CD8-positive, alpha-beta memory T cell (primary cell): ENCODE data around the gene ZC3H12A. TPM values are rescaled to one million over a fixed set of nuclear protein-coding genes. Genes with fewer than 3 reads are reported as not detected.
"Not testable (repeated sequence)": the region's sequence is repeated elsewhere in the genome, so short reads cannot be mapped to it uniquely, and the experiment has no call there.

Experiments
- CTCF ChIA-PET: fragments of 350-600 bp; sonication (Branson Sonifier 250); formaldehyde crosslinking; loops from one replicate; lab custom pipeline; 2021; ENCODE audit warnings: antibody characterized with exemption; lab: Charles Lee
- POLR2A ChIA-PET: fragments of 350-600 bp; sonication (Branson Sonifier 250); formaldehyde crosslinking; loops from one replicate; lab custom pipeline; 2021; ENCODE audit warnings: antibody characterized with exemption; lab: Charles Lee
- DNase-seq, 5 donors: peaks; one replicate each; pipeline versions ENCODE4 v3.0.0 to v3.0.0-alpha.2; 2020 to 2022; ENCODE audit warnings: mixed read lengths in 1 of 5
- H3K27ac ChIP-seq: one replicate; pipeline ENCODE4 v1.7.0; 2013; ENCODE audit warnings: low read depth, mild to moderate bottlenecking, low read length, moderate library complexity
- H3K27me3 ChIP-seq: 2 replicates; pipeline ENCODE4 v1.7.0; 2013; ENCODE audit warnings: low read length, mild to moderate bottlenecking; ENCODE audit not compliant: insufficient read depth, poor library complexity, severe bottlenecking
- H3K36me3 ChIP-seq: 2 replicates; pipeline ENCODE4 v1.7.0; 2013; ENCODE audit warnings: mild to moderate bottlenecking, low read length, moderate library complexity; ENCODE audit not compliant: insufficient read depth
- H3K4me1 ChIP-seq: 2 replicates; pipeline ENCODE4 v1.7.0; 2013; ENCODE audit warnings: mild to moderate bottlenecking, low read length, moderate library complexity; ENCODE audit not compliant: insufficient read depth
- H3K4me3 ChIP-seq: 2 replicates; pipeline ENCODE4 v1.7.0; 2013; ENCODE audit warnings: mild to moderate bottlenecking, low read length
- H3K9me3 ChIP-seq: 2 replicates; pipeline ENCODE4 v1.7.0; 2013; ENCODE audit warnings: mild to moderate bottlenecking, low read length
- H3K27ac Mint-ChIP-seq, 8 donors: one replicate each; pipeline ENCODE4 v1.8.0; 2020 to 2021; ENCODE audit warnings: mixed read lengths in 8 of 8, mild to moderate bottlenecking in 6 of 8, inconsistent platforms in 3 of 8, moderate library complexity in 3 of 8
- H3K27me3 Mint-ChIP-seq, 2 donors: one replicate each; pipeline ENCODE4 v1.8.0; 2020 to 2021; ENCODE audit warnings: mixed read lengths in 2 of 2, mild to moderate bottlenecking in 1 of 2, moderate library complexity in 1 of 2
- H3K36me3 Mint-ChIP-seq, 3 donors: one replicate each; pipeline ENCODE4 v1.8.0; 2020 to 2021; ENCODE audit warnings: mixed read lengths in 3 of 3, inconsistent platforms in 1 of 3, mild to moderate bottlenecking in 1 of 3
- H3K4me1 Mint-ChIP-seq, 3 donors: one replicate each; pipeline ENCODE4 v1.8.0; 2020 to 2021; ENCODE audit warnings: mixed read lengths in 3 of 3, inconsistent platforms in 1 of 3, mild to moderate bottlenecking in 1 of 3
- H3K4me3 Mint-ChIP-seq, 7 donors: one replicate each; pipeline ENCODE4 v1.8.0; 2020 to 2021; ENCODE audit warnings: mixed read lengths in 7 of 7, mild to moderate bottlenecking in 6 of 7, moderate library complexity in 4 of 7, inconsistent platforms in 2 of 7
- H3K9me3 Mint-ChIP-seq, 5 donors: one replicate each; pipeline ENCODE4 v1.8.0; 2020 to 2022; ENCODE audit warnings: mixed read lengths in 5 of 5, mild to moderate bottlenecking in 3 of 5, moderate library complexity in 2 of 5, inconsistent platforms in 1 of 5
- polyA plus RNA-seq: library from polyadenylated mRNA; unstranded; fragments of 300-500 nt; fragmentation: Illumina TruSeq; gene quantifications from one replicate; pipeline ENCODE4 v1.2.3, GENCODE V29; 2021
- total RNA-seq, 2 experiments: library from RNA; stranded (reverse); gene quantifications; one replicate each; pipeline ENCODE4 v1.2.3, GENCODE V29; 2021

The ZC3H12A gene
- total and polyA plus RNA-seq, 3 experiments from 2014 or later = 11.6 to 33.8 (median 32.7) TPM

DNA sequence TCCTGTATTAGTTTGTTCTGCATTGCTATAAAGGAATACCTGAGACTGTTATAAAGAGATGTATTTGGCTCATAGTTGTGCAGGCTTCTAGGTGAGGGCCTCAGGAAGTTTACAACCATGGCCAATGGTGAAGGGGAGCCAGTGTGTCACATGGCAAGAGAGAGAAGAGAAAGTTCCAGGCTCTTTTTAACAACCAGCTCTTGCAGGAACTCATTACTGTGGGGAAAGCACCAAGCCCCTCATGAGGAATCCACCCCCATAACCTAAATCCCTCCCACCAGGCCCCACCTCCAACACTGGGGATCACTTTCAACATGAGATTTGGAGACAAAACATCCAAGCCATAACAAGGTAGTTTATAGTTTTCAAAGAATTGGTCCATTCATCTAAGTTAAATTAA is 45.2 kb downstream of the ZC3H12A start:
- POLR2A ChIA-PET = interaction anchor here (0.6 kb wide), 1 partner anchor 41 kb away, joined by 3 read pairs; no protein-coding TSS in a partner anchor
- CTCF ChIA-PET = interaction anchor here (0.9 to 1.2 kb wide), 2 partner anchors 8 to 64 kb away, joined by 3 read pairs; no protein-coding TSS in a partner anchor
- Mint-ChIP-seq H3K4me1 (peaks cover 30 to 46% (median 42%) of the 10 kb centered on the region in 3 donors), H3K27me3 (no peaks in the 10 kb centered on the region), H3K4me3 (peak overlapping the region; percentile 92 to 98 (median 95)), H3K36me3 (peaks cover 0 to 11% (median 6%) of the 10 kb centered on the region in 3 donors), H3K9me3 (no peaks in the 10 kb centered on the region), H3K27ac (peak overlapping the region; percentile 69 to 95 (median 92))
- Histone ChIP-seq H3K27me3 (no peaks in the 10 kb centered on the region), H3K4me1 (peaks cover 7% of the 10 kb centered on the region), H3K27ac (no peak overlapping the region), H3K36me3 (no peaks in the 10 kb centered on the region), H3K4me3 (peak overlapping the region; percentile 43), H3K9me3 (no peaks in the 10 kb centered on the region)
- peak in 2 of 5 donors; percentile 1 to 27 for DNase-seq

DNA sequence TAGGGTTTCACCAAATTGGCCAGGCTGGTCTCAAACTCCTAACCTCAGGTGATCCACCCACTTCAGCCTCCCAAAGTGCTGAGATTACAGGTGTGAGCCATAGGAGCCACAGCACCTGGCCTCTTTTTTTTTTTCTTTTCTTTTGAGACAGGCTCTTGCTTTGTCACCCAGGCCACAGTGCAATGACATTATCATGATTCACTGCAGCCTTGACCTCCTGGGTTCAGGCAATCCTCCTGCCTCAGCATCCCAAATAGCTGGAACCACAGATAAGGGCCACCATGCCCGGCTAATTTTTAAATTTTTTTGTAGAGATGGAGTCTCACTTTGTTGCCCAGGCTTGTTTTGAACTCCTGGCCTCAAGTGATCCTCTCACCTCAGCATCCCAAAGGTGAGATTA is 55.5 kb downstream of the ZC3H12A start:
- POLR2A ChIA-PET, H3K27me3 Mint-ChIP-seq, H3K27ac Mint-ChIP-seq, DNase-seq, H3K27me3 ChIP-seq, H3K27ac ChIP-seq, H3K36me3 ChIP-seq, CTCF ChIA-PET, H3K9me3 ChIP-seq, H3K4me3 ChIP-seq, H3K4me1 ChIP-seq, H3K4me3 Mint-ChIP-seq, H3K9me3 Mint-ChIP-seq: not testable (repeated sequence)
- peaks cover 0 to 16% (median 6%) of the 10 kb centered on the region in 3 donors for H3K36me3 Mint-ChIP-seq
- H3K4me1 Mint-ChIP-seq = peaks cover 0 to 11% (median 0%) of the 10 kb centered on the region in 3 donors

DNA sequence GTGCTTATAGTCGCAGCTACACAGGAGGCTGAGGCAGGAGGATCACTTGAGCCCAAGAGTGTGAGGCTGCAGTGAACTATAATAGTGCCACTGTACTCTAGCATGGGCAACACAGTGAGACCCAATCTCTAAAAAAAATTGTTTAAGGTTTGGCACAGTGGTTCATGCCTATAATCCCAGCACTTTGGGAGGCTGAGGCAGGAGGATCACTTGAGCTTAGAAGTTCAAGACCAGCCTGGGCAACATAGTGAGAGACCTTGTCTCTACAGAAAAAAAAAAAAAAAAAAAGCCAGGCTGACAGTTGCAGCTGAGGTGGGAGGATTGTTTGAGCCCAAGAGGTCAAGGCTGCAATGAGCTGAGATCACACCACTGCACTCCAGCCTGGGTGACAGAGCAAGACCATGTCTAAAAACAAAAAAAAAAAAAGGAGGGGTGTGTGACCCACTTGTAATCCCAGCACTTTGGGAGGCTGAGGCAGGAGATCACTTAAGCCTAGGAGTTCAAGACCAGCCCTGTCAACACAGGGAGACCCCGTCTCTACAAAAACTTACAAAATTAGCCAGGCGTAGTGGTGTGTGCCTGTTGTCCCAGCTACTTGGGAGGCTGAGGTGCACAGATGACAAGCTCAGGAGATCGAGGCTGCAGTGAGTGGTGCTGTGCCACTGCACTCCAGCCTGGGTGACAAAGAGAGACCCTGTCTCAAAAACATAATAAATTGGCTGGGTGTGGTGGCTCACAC is 58.2 kb downstream of the ZC3H12A start:
- DNase-seq, H3K27ac Mint-ChIP-seq, H3K4me1 ChIP-seq, H3K4me3 ChIP-seq, H3K9me3 ChIP-seq, POLR2A ChIA-PET, H3K4me3 Mint-ChIP-seq, H3K9me3 Mint-ChIP-seq, CTCF ChIA-PET, H3K27me3 Mint-ChIP-seq, H3K27me3 ChIP-seq, H3K27ac ChIP-seq: not testable (repeated sequence)
- Mint-ChIP-seq H3K4me1 (peaks cover 4 to 28% (median 11%) of the 10 kb centered on the region in 3 donors), H3K36me3 (peaks cover 0 to 39% (median 15%) of the 10 kb centered on the region in 3 donors)
- H3K36me3 ChIP-seq = peaks cover 16% of the 10 kb centered on the region

DNA sequence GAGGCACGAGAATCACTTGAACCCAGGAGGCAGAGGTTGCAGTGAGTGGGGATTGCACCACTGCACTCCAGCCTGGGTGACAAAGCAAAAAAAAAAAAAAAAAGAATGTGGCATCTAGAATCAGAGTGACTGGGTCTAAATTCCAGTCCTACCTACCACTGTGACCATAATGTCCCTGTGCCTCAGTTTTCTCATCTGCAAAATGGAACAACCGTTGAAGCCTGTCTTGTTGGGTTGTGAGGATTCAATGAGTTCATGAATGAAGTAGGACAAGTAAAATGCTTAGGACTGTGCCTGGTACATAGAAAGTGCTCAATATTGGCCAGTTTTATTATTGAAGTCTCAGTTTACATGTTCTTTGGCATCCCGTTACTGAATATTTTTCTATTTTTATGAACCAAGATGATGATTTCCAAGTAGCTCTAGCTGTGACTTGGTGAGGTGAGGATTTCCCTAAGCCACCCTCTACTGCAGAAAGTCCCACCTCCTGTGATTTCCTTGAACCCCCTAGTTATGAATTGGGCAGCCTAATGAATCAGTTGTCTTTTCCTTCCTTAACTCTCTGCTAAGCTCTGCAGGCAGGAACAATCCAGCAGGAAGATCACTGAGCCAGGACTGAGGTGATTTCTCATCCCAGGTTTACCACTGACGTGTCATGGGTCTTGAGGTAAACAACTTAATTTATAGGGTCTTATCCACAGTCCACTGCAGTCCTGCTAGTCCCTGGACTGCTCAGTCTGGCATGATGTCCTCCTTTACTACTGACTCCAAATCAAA is 59.1 kb downstream of the ZC3H12A start:
- no peaks in the 10 kb centered on the region for H3K9me3 Mint-ChIP-seq
- no peaks in the 10 kb centered on the region for H3K27me3 Mint-ChIP-seq

More for the DNA sequence above, 59.1 kb downstream of the ZC3H12A start:
- peaks cover 20% of the 10 kb centered on the region for H3K36me3 ChIP-seq
- H3K4me3 Mint-ChIP-seq = no peak overlapping the region
- no peak overlapping the region for H3K27ac ChIP-seq
- POLR2A ChIA-PET = no interaction called here
- peak overlapping the region in 4 of 8 donors; percentile 17 to 82 (median 45) for H3K27ac Mint-ChIP-seq
- H3K9me3 ChIP-seq = no peaks in the 10 kb centered on the region
- CTCF ChIA-PET = no interaction called here
- H3K27me3 ChIP-seq = no peaks in the 10 kb centered on the region
- peaks cover 4 to 31% (median 15%) of the 10 kb centered on the region in 3 donors for H3K4me1 Mint-ChIP-seq
- peaks cover 0 to 48% (median 19%) of the 10 kb centered on the region in 3 donors for H3K36me3 Mint-ChIP-seq
- no peaks in the 10 kb centered on the region for H3K4me1 ChIP-seq
- H3K4me3 ChIP-seq = no peak overlapping the region
- DNase-seq = no peak

Other genes with a start within 250 kb of the ZC3H12A start
- gene MEAF6, start 40.2 kb downstream of the ZC3H12A start, total RNA-seq = 100 to 1,000 TPM; 102 to 113 TPM
- 163 TPM for gene MEAF6, start 40.2 kb downstream of the ZC3H12A start, polyA plus RNA-seq
- 10 to 100 TPM; 23.4 to 25.8 TPM for gene SNIP1, start 79.7 kb downstream of the ZC3H12A start, total RNA-seq
- 6.3 TPM for gene SNIP1, start 79.7 kb downstream of the ZC3H12A start, polyA plus RNA-seq
- gene DNALI1, start 82.4 kb downstream of the ZC3H12A start, total RNA-seq = not detected
- gene DNALI1, start 82.4 kb downstream of the ZC3H12A start, polyA plus RNA-seq = 0.09 TPM
- 10 to 100 TPM; 83.4 to 85.3 TPM for gene GNL2, start 121.4 kb downstream of the ZC3H12A start, total RNA-seq
- gene GNL2, start 121.4 kb downstream of the ZC3H12A start, polyA plus RNA-seq = 53.4 TPM
- not detected for gene RSPO1, start 160.3 kb downstream of the ZC3H12A start, total RNA-seq
- gene RSPO1, start 160.3 kb downstream of the ZC3H12A start, polyA plus RNA-seq = not detected
- 10 to 100 TPM; 37.4 to 39.6 TPM for gene CDCA8, start 217.9 kb downstream of the ZC3H12A start, total RNA-seq
- 2.4 TPM for gene CDCA8, start 217.9 kb downstream of the ZC3H12A start, polyA plus RNA-seq